ENCODE measurements around the gene ROR2. TPM values are rescaled to one million over a fixed set of nuclear protein-coding genes. Genes with fewer than 3 reads are reported as not detected.
A peak's percentile ranks its signal among the peaks of the same experiment; 100 is the strongest.
"Not testable (repeated sequence)": the region's sequence is repeated elsewhere in the genome, so short reads cannot be mapped to it uniquely, and the experiment has no call there.

Gene ROR2
- total and polyA plus RNA-seq, 5 donors from 2014 or later, result 0.12 TPM; not detected in 4

DNA sequence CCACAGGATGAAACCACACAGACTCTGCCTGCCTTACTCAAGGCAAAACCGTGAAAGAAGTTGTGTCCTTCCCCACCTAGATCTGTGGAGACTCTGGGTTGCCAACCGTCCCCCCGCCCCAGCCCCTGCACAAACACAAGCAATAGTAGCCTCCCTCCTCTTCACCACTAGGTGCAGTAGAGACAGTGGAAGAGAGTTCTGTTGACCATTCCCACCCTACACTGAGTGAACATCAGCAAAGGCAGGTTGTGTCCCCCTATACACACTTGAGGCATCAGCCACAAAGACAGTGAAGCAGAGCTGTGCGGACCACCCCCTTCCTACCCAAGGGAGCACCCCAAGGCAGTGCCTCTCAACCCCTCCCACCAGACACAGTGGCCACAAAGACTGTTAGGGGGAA, 302.7 kb downstream of the ROR2 start:
- peaks cover 18% of the 10 kb centered on the region for H3K27me3 Mint-ChIP-seq
- H3K9me3 ChIP-seq (ENCODE audit: control insufficient read depth in 2 of 2, low read length in 2 of 2), result no peaks in the 10 kb centered on the region
- no peak overlapping the region for H3K4me3 Mint-ChIP-seq
- H3K36me3 ChIP-seq (ENCODE audit: control insufficient read depth, insufficient read depth, low read length), result no peaks in the 10 kb centered on the region
- peaks cover 0 to 2% (median 0%) of the 10 kb centered on the region in 7 donors for H3K9me3 Mint-ChIP-seq
- no peaks in the 10 kb centered on the region for H3K4me1 Mint-ChIP-seq
- H3K4me3 ChIP-seq (ENCODE audit: low read depth, low read length), result no peak overlapping the region
- no peak overlapping the region for H3K27ac ChIP-seq (ENCODE audit: insufficient read depth, low read length, poor library complexity, severe bottlenecking)
- no peaks in the 10 kb centered on the region for H3K4me1 ChIP-seq (ENCODE audit: control insufficient read depth, insufficient read depth, low read length, poor library complexity, severe bottlenecking)
- DNase-seq, result no peak
- no peaks in the 10 kb centered on the region for H3K36me3 Mint-ChIP-seq
- ATAC-seq (ENCODE audit: low read depth in 2 of 2), result no peak
- peaks cover 4% of the 10 kb centered on the region for H3K27me3 ChIP-seq (ENCODE audit: control insufficient read depth, insufficient read depth, low read length)
- H3K27ac Mint-ChIP-seq, result peak overlapping the region in 1 of 3 donors; percentile 23

DNA sequence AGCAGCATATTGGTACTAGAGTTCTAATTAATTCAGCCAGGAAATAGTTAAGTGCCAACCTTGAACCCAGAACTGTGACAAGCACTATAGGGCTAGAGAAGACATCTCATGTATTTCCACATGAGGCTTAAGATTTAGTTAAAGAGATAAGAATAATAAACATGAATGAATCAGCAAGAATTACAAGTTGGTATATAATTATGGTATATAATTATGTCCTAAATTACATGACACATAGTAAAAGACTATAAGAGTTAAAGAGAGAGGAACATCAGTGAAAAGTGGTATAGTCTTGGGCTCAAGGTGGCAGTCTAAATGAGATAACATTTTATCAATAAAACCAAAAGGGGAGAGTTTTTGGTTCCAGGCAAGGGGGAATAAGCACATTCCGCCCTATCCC, 303.3 kb downstream of the ROR2 start:
- Histone ChIP-seq H3K4me1 (ENCODE audit: control insufficient read depth, insufficient read depth, low read length, poor library complexity, severe bottlenecking) (no peaks in the 10 kb centered on the region), H3K36me3 (ENCODE audit: control insufficient read depth, insufficient read depth, low read length) (no peaks in the 10 kb centered on the region), H3K4me3 (ENCODE audit: low read depth, low read length) (no peak overlapping the region), H3K9me3 (ENCODE audit: control insufficient read depth in 2 of 2, low read length in 2 of 2) (no peaks in the 10 kb centered on the region), H3K27me3 (ENCODE audit: control insufficient read depth, insufficient read depth, low read length) (peaks cover 4% of the 10 kb centered on the region), H3K27ac (ENCODE audit: insufficient read depth, low read length, poor library complexity, severe bottlenecking) (no peak overlapping the region)
- peaks cover 16% of the 10 kb centered on the region for H3K27me3 Mint-ChIP-seq
- ATAC-seq (ENCODE audit: low read depth in 2 of 2) (no peak), DNase-seq (no peak)
- peaks cover 0 to 2% (median 0%) of the 10 kb centered on the region in 7 donors for H3K9me3 Mint-ChIP-seq
- no peaks in the 10 kb centered on the region for H3K36me3 Mint-ChIP-seq
- H3K4me1 Mint-ChIP-seq, result no peaks in the 10 kb centered on the region
- H3K4me3 Mint-ChIP-seq, result no peak overlapping the region
- no peak overlapping the region for H3K27ac Mint-ChIP-seq

DNA sequence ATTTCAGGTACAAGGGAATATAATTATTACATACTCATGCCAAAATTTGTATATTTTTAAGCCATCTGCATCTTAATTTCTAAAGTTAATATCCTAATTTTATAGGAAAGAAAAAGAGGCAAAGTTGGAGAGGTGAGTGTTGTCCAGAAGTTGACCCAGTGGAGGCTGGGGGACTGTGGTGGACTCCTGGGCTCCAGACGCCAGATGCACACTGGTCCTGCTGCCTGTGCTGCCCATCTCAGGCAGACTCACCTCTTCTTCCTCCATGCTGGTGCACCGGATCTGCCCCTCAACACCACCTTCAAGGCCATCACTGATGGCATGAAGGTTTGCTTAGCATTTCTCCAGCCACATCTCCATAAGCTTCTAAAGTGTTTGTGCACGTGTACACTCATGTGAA, 305.6 kb downstream of the ROR2 start:
- Mint-ChIP-seq H3K27me3 (peaks cover 11% of the 10 kb centered on the region), H3K36me3 (no peaks in the 10 kb centered on the region), H3K4me3 (no peak overlapping the region), H3K27ac (peak overlapping the region in 1 of 3 donors; percentile 38), H3K4me1 (no peaks in the 10 kb centered on the region), H3K9me3 (peaks cover 0 to 9% (median 2%) of the 10 kb centered on the region in 7 donors)
- H3K36me3 ChIP-seq (ENCODE audit: control insufficient read depth, insufficient read depth, low read length), result no peaks in the 10 kb centered on the region
- no peak overlapping the region for H3K4me3 ChIP-seq (ENCODE audit: low read depth, low read length)
- peaks cover 2% of the 10 kb centered on the region for H3K27me3 ChIP-seq (ENCODE audit: control insufficient read depth, insufficient read depth, low read length)
- no peaks in the 10 kb centered on the region for H3K4me1 ChIP-seq (ENCODE audit: control insufficient read depth, insufficient read depth, low read length, poor library complexity, severe bottlenecking)
- DNase-seq (no peak), ATAC-seq (ENCODE audit: low read depth in 2 of 2) (no peak)
- no peak overlapping the region for H3K27ac ChIP-seq (ENCODE audit: insufficient read depth, low read length, poor library complexity, severe bottlenecking)
- H3K9me3 ChIP-seq (ENCODE audit: control insufficient read depth in 2 of 2, low read length in 2 of 2), result no peaks in the 10 kb centered on the region

DNA sequence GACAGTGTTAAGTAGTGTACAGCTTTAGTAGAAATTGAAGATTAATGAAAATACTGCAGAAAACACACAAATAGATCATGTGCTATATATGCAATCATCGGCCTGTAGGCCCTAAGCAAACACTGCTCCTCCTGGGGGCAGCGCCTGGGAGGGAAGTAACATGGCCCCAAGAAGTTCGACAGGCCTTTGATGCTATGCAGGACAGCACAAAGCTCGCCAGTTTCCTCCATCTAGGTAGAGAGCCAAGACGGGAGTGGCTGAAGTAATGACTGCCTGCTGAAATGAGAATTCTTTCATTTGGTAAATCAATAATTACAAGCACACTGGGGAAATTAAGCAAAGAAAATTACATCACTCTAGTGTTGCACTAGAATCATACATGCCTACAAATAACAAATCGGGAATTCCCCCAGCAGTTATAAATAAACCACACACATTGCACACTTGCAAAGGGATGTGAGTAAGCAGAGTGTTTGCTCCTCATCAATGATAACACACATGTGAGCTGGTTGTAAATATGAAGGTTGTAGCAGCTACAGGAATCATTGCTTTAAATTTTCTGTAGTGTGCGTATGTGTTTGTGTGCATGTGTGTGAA, 306.4 kb downstream of the ROR2 start:
- DNase-seq (no peak), ATAC-seq (ENCODE audit: low read depth in 2 of 2) (no peak)
- Mint-ChIP-seq H3K9me3 (peaks cover 0 to 9% (median 0%) of the 10 kb centered on the region in 7 donors), H3K27me3 (peaks cover 7% of the 10 kb centered on the region), H3K27ac (no peak overlapping the region), H3K36me3 (no peaks in the 10 kb centered on the region), H3K4me1 (no peaks in the 10 kb centered on the region), H3K4me3 (no peak overlapping the region)
- Histone ChIP-seq H3K4me3 (ENCODE audit: low read depth, low read length) (no peak overlapping the region), H3K9me3 (ENCODE audit: control insufficient read depth in 2 of 2, low read length in 2 of 2) (no peaks in the 10 kb centered on the region), H3K4me1 (ENCODE audit: control insufficient read depth, insufficient read depth, low read length, poor library complexity, severe bottlenecking) (no peaks in the 10 kb centered on the region), H3K36me3 (ENCODE audit: control insufficient read depth, insufficient read depth, low read length) (no peaks in the 10 kb centered on the region), H3K27me3 (ENCODE audit: control insufficient read depth, insufficient read depth, low read length) (no peaks in the 10 kb centered on the region), H3K27ac (ENCODE audit: insufficient read depth, low read length, poor library complexity, severe bottlenecking) (no peak overlapping the region)

DNA sequence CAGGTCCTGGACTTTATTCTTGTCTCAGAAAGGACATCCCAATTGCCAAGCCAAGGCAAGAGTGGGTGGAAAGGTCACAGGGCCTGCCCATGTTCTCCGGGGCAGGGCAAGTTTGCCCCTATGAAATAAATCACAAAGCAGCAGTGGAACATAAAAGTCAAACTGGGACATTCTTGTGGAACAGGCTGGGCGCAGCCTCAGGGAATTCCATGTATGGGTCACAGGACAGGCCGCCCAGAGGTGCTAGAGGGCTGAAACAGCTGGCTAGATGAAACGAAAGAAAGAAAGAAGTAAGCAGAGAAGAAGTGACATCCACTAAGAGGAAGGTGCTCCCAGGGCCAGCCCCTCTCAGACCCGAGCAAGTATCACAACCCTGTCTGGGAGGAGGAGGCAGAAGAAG, 307.3 kb downstream of the ROR2 start:
- no peak overlapping the region for H3K4me3 ChIP-seq (ENCODE audit: low read depth, low read length)
- Mint-ChIP-seq H3K4me3 (no peak overlapping the region), H3K9me3 (peaks cover 0 to 9% (median 0%) of the 10 kb centered on the region in 7 donors), H3K27me3 (peaks cover 7% of the 10 kb centered on the region), H3K36me3 (no peaks in the 10 kb centered on the region), H3K27ac (no peak overlapping the region), H3K4me1 (no peaks in the 10 kb centered on the region)
- no peak overlapping the region for H3K27ac ChIP-seq (ENCODE audit: insufficient read depth, low read length, poor library complexity, severe bottlenecking)
- H3K36me3 ChIP-seq (ENCODE audit: control insufficient read depth, insufficient read depth, low read length), result no peaks in the 10 kb centered on the region
- no peaks in the 10 kb centered on the region for H3K4me1 ChIP-seq (ENCODE audit: control insufficient read depth, insufficient read depth, low read length, poor library complexity, severe bottlenecking)
- no peaks in the 10 kb centered on the region for H3K9me3 ChIP-seq (ENCODE audit: control insufficient read depth in 2 of 2, low read length in 2 of 2)
- H3K27me3 ChIP-seq (ENCODE audit: control insufficient read depth, insufficient read depth, low read length), result no peaks in the 10 kb centered on the region
- ATAC-seq (ENCODE audit: low read depth in 2 of 2) (no peak), DNase-seq (no peak)

DNA sequence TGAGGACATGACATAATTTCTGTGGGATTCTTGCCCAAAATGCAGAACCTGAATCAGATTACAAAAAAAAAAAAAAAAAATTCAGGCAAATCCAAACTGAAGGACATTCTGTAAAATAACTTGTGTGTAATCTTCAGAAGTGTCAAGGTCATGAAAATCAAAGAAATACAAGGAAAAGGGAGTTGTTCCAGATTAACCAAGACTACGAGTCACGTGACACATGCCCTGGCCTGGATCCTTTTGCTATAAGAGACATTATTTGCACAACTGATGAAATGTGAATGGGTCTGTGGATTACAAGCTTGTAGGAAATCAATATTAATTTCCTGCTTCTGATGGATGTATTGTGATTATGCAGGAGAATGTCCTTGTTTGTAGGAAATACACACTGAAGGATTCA, 309.6 kb downstream of the ROR2 start:
- Mint-ChIP-seq H3K9me3 (peaks cover 0 to 9% (median 0%) of the 10 kb centered on the region in 7 donors), H3K36me3 (no peaks in the 10 kb centered on the region), H3K4me1 (no peaks in the 10 kb centered on the region), H3K4me3 (no peak overlapping the region), H3K27me3 (peaks cover 11% of the 10 kb centered on the region), H3K27ac (no peak overlapping the region)
- Histone ChIP-seq H3K4me3 (ENCODE audit: low read depth, low read length) (no peak overlapping the region), H3K36me3 (ENCODE audit: control insufficient read depth, insufficient read depth, low read length) (no peaks in the 10 kb centered on the region), H3K4me1 (ENCODE audit: control insufficient read depth, insufficient read depth, low read length, poor library complexity, severe bottlenecking) (no peaks in the 10 kb centered on the region), H3K27me3 (ENCODE audit: control insufficient read depth, insufficient read depth, low read length) (peaks cover 1% of the 10 kb centered on the region), H3K27ac (ENCODE audit: insufficient read depth, low read length, poor library complexity, severe bottlenecking) (no peak overlapping the region), H3K9me3 (ENCODE audit: control insufficient read depth in 2 of 2, low read length in 2 of 2) (no peaks in the 10 kb centered on the region)
- ATAC-seq (ENCODE audit: low read depth in 2 of 2), result no peak
- no peak for DNase-seq

DNA sequence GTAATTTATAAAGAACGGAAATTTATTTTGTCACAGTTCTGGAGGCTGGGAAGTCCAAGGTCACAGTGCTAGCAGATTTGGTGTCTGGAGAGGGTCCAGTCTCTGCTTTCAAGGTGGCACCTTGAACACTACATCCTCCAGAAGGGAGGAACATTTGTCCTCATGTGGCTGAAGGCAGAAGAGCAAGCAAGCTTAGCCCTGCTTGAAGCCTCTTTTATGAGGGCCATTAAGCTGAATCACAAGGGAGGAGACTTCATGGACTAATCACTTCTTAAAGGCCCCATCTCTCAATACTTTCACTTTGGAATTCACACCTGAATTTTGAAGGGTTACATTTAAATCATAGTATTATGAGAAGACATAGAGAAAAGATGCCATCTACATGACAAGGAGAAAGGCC, 311.0 kb downstream of the ROR2 start:
- no peak overlapping the region for H3K27ac Mint-ChIP-seq
- H3K4me3 Mint-ChIP-seq, result no peak overlapping the region
- H3K27me3 Mint-ChIP-seq, result peaks cover 14% of the 10 kb centered on the region
- no peaks in the 10 kb centered on the region for H3K4me1 Mint-ChIP-seq
- Histone ChIP-seq H3K27ac (ENCODE audit: insufficient read depth, low read length, poor library complexity, severe bottlenecking) (no peak overlapping the region), H3K27me3 (ENCODE audit: control insufficient read depth, insufficient read depth, low read length) (peaks cover 1% of the 10 kb centered on the region), H3K9me3 (ENCODE audit: control insufficient read depth in 2 of 2, low read length in 2 of 2) (no peaks in the 10 kb centered on the region), H3K4me3 (ENCODE audit: low read depth, low read length) (no peak overlapping the region), H3K36me3 (ENCODE audit: control insufficient read depth, insufficient read depth, low read length) (no peaks in the 10 kb centered on the region), H3K4me1 (ENCODE audit: control insufficient read depth, insufficient read depth, low read length, poor library complexity, severe bottlenecking) (no peaks in the 10 kb centered on the region)
- H3K36me3 Mint-ChIP-seq, result no peaks in the 10 kb centered on the region
- ATAC-seq (ENCODE audit: low read depth in 2 of 2), result no peak
- peaks cover 0 to 9% (median 0%) of the 10 kb centered on the region in 7 donors for H3K9me3 Mint-ChIP-seq
- no peak for DNase-seq

DNA sequence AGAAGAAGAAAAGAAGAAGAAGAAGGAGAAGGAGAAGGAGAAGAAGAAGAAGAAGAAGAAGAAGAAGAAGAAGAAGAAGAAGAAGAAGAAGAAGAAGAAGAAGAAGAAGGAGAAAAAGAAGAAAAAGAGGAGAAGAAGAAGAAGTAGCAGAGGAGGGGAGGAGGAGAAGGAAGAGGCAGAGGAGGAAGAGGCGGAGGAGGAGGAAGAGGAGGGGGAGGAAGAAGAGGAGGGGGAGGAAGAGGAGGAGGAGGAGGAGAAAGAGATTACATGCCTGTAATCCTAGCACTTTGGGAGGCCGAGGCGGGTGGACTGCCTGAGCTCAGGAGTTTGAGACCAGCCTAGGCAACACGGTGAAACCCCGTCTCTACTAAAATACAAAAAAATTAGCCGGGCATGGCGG, 315.2 kb downstream of the ROR2 start:
- H3K27me3 Mint-ChIP-seq, result peaks cover 20% of the 10 kb centered on the region
- H3K4me1 ChIP-seq (ENCODE audit: control insufficient read depth, insufficient read depth, low read length, poor library complexity, severe bottlenecking); H3K4me3 ChIP-seq (ENCODE audit: low read depth, low read length); H3K36me3 ChIP-seq (ENCODE audit: control insufficient read depth, insufficient read depth, low read length); H3K4me1 Mint-ChIP-seq; H3K27me3 ChIP-seq (ENCODE audit: control insufficient read depth, insufficient read depth, low read length); H3K9me3 ChIP-seq (ENCODE audit: control insufficient read depth in 2 of 2, low read length in 2 of 2); H3K36me3 Mint-ChIP-seq; H3K27ac ChIP-seq (ENCODE audit: insufficient read depth, low read length, poor library complexity, severe bottlenecking); H3K4me3 Mint-ChIP-seq; H3K27ac Mint-ChIP-seq; H3K9me3 Mint-ChIP-seq; ATAC-seq (ENCODE audit: low read depth in 2 of 2); DNase-seq: not testable (repeated sequence)

Data from CD4-positive, CD25-positive, alpha-beta regulatory T cell (primary cell).